Left hindlimb (tissue), 1 donor: ENCODE data around the gene LRRC75B.
"Not testable (repeated sequence)": the region's sequence is repeated elsewhere in the genome, so short reads cannot be mapped to it uniquely, and the experiment has no call there.

Source experiments
- DNase-seq: peaks from one replicate; pipeline ENCODE4 v3.0.0-alpha.2; 2018

The LRRC75B gene

GRCh38 chr22:24602105-24602749 is 9.4 kb upstream of the LRRC75B start:
- DNase-seq: not testable (repeated sequence)

- no peak for DNase-seq
Observed at GRCh38 chr22:24601217-24602104, 8.6 kb upstream of the LRRC75B start.

GRCh38 chr22:24599958-24600715 is 7.3 kb upstream of the LRRC75B start:
- not testable (repeated sequence) for DNase-seq

- no peak for DNase-seq
Observed at GRCh38 chr22:24599514-24599913, 6.6 kb upstream of the LRRC75B start.

GRCh38 chr22:24597076-24597475 is 4.2 kb upstream of the LRRC75B start:
- not testable (repeated sequence) for DNase-seq

- DNase-seq: no peak
Observed at GRCh38 chr22:24595863-24596262, 3.0 kb upstream of the LRRC75B start.

GRCh38 chr22:24595228-24595627 is 2.4 kb upstream of the LRRC75B start:
- DNase-seq: no peak

- no peak for DNase-seq
Observed at GRCh38 chr22:24594569-24595120, 1.8 kb upstream of the LRRC75B start.

- no peak for DNase-seq
Observed at GRCh38 chr22:24593836-24594568, 1.1 kb upstream of the LRRC75B start.

GRCh38 chr22:24593559-24593835 is 624 bp upstream of the LRRC75B start:
- not testable (repeated sequence) for DNase-seq

- DNase-seq: peak; percentile 61
Observed at GRCh38 chr22:24592058-24592850, 619 bp downstream of the LRRC75B start.

GRCh38 chr22:24591286-24591830 is 1.5 kb downstream of the LRRC75B start:
- no peak for DNase-seq

GRCh38 chr22:24590596-24591173 is 2.2 kb downstream of the LRRC75B start:
- DNase-seq: no peak

- no peak for DNase-seq
Observed at GRCh38 chr22:24589518-24590030, 3.3 kb downstream of the LRRC75B start.

GRCh38 chr22:24588757-24589481 is 4.0 kb downstream of the LRRC75B start:
- no peak for DNase-seq

GRCh38 chr22:24588381-24588756 is 4.5 kb downstream of the LRRC75B start:
- DNase-seq: no peak

- DNase-seq: no peak
Observed at GRCh38 chr22:24587948-24588347, 4.9 kb downstream of the LRRC75B start.

GRCh38 chr22:24587251-24587650 is 5.6 kb downstream of the LRRC75B start:
- DNase-seq: no peak

- no peak for DNase-seq
Observed at GRCh38 chr22:24585927-24586546, 6.8 kb downstream of the LRRC75B start.

- DNase-seq: no peak
Observed at GRCh38 chr22:24585461-24585860, 7.4 kb downstream of the LRRC75B start.
